ENCODE results near the gene PCSK7. TPM values are rescaled to one million over a fixed set of nuclear protein-coding genes. Genes with fewer than 3 reads are reported as not detected.
A peak's percentile ranks its signal among the peaks of the same experiment; 100 is the strongest.

Gene PCSK7
- total RNA-seq, 1 experiment from 2014 or later, result 50.7 TPM

DNA sequence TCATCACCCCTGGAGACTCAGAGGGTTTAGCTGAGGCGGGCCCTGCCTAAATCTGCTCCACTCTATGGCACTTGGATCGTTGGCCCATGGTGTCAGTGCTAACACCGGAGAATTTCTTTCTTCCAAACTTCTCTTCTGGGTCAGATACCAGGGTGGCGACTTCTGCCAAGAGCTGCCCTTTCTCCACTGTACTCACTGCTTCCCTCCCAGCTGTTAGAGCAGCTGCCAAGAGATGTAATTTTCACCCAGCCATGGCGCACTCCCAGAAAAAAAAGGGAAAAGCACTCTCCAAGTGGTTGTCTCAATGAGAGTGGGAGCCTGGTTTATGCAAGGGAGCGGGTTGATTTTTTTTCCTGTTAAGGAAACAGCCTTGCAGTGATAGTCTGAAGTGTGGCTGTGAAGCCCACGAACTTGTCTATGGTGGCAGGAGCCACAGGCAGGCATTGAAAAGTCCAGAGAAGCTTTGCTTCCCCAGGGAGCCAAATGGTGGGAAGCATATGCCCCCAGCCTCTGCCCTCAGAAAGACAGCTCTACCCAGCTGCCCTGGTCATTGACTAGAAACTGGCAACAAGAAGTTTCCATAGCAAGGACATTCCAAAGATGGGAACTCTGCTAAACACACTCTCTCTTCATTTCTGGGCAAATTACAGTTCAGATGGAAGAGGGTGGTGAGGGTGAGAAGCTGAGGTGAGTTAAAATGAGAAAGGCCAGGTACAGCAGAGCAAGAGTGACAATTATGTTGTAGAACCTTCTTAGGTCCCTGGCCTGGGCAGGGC lies 10.7 kb downstream of the PCSK7 start:
- Histone ChIP-seq H4K5ac (ENCODE audit: insufficient read length, low read depth, low read length) (no peak overlapping the region), H3K4ac (ENCODE audit: low read depth, low read length) (no peak overlapping the region), H2AFZ (ENCODE audit: low read length) (no peak overlapping the region), H2AK5ac (ENCODE audit: insufficient read length, low read length) (no peak overlapping the region), H4K91ac (ENCODE audit: insufficient read length, low read depth, low read length) (no peak overlapping the region), H2BK12ac (ENCODE audit: insufficient read length, low read depth, low read length) (no peak overlapping the region), H3K27ac (ENCODE audit: insufficient read length, low read depth, low read length) (no peak overlapping the region), H3K56ac (ENCODE audit: insufficient read length, low read depth, low read length) (no peak overlapping the region), H2BK15ac (ENCODE audit: low read depth, low read length) (no peak overlapping the region), H3K9me3 (ENCODE audit: control insufficient read depth, low read depth, low read length) (no peaks in the 10 kb centered on the region), H2BK20ac (ENCODE audit: low read depth, low read length, poor library complexity, severe bottlenecking) (no peak overlapping the region), H2BK120ac (ENCODE audit: low read depth, low read length, poor library complexity, severe bottlenecking) (no peak overlapping the region), H4K20me1 (ENCODE audit: control insufficient read depth, insufficient read depth, insufficient read length) (no peaks in the 10 kb centered on the region), H3K4me1 (ENCODE audit: insufficient read depth, low read length) (no peaks in the 10 kb centered on the region), H3K27me3 (ENCODE audit: insufficient read depth, low read length) (no peaks in the 10 kb centered on the region), H3K18ac (ENCODE audit: insufficient read length, low read depth, low read length) (no peak overlapping the region), H3K23me2 (ENCODE audit: insufficient read length, low read depth, low read length, poor library complexity, severe bottlenecking) (no peaks in the 10 kb centered on the region), H3K23ac (ENCODE audit: insufficient read length, low read depth, low read length) (no peak overlapping the region), H3K9ac (ENCODE audit: extremely low read depth, insufficient read length, low read length) (no peak overlapping the region), H3K79me1 (ENCODE audit: insufficient read depth, low read depth, low read length, poor library complexity, severe bottlenecking) (no peaks in the 10 kb centered on the region), H4K8ac (replicated peaks; ENCODE audit: insufficient read length, low read depth, low read length) (no peak overlapping the region), H3K79me2 (ENCODE audit: insufficient read depth, low read length) (no peaks in the 10 kb centered on the region), H3T11ph (ENCODE audit: low read length) (no peak overlapping the region), H3K4me2 (ENCODE audit: insufficient read depth, insufficient read length, low read length) (no peak overlapping the region), H2BK5ac (ENCODE audit: insufficient read length, low read length) (no peak overlapping the region), H3K14ac (ENCODE audit: insufficient read depth, low read length) (no peak overlapping the region)
- Mint-ChIP-seq H3K27me3 (ENCODE audit: low read depth) (no peaks in the 10 kb centered on the region), H3K36me3 (ENCODE audit: insufficient read depth in 1 of 3, low read depth in 3 of 3) (peaks cover 7 to 73% (median 35%) of the 10 kb centered on the region in 3 experiments), H3K4me1 (peaks cover 3 to 6% of the 10 kb centered on the region in 2 experiments), H3K9me3 (no peaks in the 10 kb centered on the region), H3K27ac (peak overlapping the region in 1 of 3 experiments; percentile 26; a peak in 1 of 7 replicates), H3K4me3 (no peak overlapping the region)
- TF ChIP-seq, protein P1, sequence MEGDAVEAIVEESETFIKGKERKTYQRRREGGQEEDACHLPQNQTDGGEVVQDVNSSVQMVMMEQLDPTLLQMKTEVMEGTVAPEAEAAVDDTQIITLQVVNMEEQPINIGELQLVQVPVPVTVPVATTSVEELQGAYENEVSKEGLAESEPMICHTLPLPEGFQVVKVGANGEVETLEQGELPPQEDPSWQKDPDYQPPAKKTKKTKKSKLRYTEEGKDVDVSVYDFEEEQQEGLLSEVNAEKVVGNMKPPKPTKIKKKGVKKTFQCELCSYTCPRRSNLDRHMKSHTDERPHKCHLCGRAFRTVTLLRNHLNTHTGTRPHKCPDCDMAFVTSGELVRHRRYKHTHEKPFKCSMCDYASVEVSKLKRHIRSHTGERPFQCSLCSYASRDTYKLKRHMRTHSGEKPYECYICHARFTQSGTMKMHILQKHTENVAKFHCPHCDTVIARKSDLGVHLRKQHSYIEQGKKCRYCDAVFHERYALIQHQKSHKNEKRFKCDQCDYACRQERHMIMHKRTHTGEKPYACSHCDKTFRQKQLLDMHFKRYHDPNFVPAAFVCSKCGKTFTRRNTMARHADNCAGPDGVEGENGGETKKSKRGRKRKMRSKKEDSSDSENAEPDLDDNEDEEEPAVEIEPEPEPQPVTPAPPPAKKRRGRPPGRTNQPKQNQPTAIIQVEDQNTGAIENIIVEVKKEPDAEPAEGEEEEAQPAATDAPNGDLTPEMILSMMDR (conservative IDR thresholded peaks at IDR 0.05), result no peak
- DNase-seq, result no peak
- WGBS (ENCODE audit: extremely low coverage, insufficient read length, low lambda C conversion rate), result no CpG with 5 or more reads among the region's 7 CpGs
